Stimulated activated CD4-positive, alpha-beta T cell treated with anti-CD3 and anti-CD28 coated beads, Interleukin-2, amount 100 ng/mL, for 24 hours (primary cell): ENCODE data around the gene DNAL1.
"Not testable (repeated sequence)": the region's sequence is repeated elsewhere in the genome, so short reads cannot be mapped to it uniquely, and the experiment has no call there.

Experiments used
- DNase-seq, 2 donors: peaks; one replicate each; pipeline ENCODE4 v3.0.0-alpha.2; 2020

Gene DNAL1

DNA sequence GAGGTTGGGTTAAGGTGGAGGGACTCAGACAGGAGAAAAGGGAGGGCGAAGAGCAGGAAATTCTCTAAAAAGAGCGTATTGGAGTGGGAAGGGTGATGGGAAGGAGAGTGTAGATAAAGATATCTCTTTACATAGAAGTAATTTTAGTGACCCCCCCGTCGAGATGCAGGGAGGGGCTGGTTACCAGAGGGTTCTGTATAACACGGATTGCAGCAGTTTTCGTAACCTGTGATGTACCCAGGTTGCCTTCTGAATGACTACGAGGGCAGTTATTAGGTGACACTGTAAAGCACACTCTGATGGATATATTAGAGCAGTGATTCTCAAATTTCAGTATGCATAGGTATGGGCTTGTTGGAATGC lies 443 bp downstream of the DNAL1 start:
- DNase-seq: no peak

DNA sequence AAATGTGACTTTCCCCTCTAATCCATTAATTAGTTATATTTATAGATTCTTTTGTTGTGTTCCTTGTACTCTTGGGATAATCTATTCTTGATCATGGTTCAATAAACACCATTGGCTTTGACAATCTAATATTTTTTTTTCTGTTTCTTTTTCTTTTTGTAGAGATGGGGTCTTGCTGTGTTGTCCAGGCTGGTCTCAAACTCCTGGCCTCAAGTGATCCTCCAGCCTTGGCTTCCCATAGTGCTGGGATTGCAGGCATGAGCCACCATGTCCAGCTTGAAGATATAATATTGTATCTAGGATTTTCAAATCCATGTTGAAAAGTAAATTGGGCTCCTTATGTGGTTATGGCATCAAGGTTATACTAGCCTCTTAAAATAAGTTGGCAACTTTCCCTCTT lies 6.2 kb downstream of the DNAL1 start:
- no peak for DNase-seq

DNA sequence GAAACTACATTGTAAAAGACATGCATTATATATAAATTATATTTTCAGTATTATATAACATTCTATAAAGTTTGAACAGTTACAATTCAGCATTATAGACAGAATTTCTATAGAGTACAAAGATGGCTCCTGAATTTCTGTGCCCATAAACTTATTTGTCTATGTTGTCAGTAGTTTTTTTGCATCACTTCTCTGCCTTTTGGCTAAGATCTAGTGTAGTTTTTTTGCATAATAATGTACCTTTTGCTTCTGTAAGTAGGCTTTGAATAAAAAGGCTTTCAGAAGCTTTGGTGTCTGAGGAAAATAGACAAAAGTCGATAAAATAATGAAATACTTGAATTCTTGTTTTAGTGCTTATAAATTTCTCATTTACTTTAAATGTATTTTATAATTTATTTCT lies 11.1 kb downstream of the DNAL1 start:
- DNase-seq: no peak

DNA sequence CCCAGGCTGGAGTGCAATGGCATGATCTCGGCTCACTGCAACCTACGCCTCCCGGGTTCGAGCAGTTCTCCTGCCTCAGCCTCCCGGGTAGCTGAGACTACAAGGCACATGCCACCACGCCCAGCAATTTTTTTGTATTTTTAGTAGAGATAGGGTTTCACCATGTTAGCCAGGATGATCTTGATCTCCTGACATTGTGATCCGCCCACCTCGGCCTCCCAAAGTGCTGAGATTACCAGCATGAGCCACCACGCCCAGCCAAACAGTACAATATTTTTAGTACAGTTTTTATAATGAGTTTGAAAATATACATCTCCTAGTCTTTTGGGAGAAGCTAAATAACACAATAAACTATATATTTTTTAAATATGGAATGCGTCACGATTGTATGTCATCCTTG lies 14.4 kb downstream of the DNAL1 start:
- DNase-seq: not testable (repeated sequence)

DNA sequence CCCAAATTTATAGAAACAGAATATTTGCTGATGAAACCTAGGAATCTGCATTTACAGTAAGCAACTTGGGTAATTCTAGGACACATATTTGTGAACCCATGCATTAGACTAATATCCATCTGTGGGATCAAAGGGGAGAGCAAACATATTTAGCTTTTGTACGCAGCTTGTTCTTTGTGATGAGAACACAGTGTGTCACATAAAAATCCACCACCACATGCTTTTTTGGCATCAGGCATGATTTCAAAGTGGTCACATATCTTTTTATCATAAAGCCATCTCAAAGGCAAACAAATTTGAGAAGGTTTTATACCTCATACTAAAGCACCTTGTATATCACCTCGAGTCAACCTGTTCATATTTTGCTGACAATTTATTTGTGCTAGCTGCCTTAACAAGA lies 15.7 kb downstream of the DNAL1 start:
- no peak for DNase-seq

DNA sequence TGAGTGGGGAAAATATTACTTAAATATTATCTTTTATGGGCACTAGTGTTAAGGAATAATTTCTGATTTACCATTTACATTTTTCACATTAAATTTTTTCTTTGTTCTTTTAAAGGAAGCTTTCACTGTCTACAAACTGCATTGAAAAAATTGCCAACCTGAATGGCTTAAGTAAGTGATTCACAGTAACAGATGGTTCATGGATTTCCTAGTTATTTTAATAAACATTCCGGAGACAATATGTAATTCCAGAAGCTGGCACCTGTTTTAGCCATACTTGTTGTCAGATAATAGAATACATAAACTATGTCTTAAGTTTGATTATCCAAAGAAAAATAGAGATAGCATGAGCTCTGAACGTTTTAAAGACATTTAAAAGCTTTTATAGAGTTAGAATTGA lies 17.1 kb downstream of the DNAL1 start:
- DNase-seq: no peak

DNA sequence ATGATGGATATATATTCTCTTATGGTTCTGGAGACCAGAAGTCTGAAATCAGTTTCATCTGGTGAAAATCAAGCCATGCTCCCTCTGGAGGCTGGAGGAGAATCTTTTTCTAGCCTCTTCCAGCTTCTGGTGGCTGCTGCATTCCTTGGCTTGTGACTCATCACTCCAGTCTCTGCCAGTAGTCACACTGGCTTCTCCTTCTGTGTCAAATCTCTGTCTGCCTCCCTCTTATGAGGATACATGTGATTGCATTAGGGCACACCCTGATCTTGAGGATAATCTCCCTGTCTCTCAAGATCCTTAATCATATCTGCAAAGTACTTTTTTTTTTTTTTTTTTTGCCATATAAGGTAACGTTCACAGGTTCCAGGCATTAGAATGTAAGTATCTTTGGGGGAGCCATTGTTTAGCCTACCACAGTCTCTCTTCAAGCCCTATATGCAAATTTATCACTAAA lies 17.7 kb downstream of the DNAL1 start:
- no peak for DNase-seq

DNA sequence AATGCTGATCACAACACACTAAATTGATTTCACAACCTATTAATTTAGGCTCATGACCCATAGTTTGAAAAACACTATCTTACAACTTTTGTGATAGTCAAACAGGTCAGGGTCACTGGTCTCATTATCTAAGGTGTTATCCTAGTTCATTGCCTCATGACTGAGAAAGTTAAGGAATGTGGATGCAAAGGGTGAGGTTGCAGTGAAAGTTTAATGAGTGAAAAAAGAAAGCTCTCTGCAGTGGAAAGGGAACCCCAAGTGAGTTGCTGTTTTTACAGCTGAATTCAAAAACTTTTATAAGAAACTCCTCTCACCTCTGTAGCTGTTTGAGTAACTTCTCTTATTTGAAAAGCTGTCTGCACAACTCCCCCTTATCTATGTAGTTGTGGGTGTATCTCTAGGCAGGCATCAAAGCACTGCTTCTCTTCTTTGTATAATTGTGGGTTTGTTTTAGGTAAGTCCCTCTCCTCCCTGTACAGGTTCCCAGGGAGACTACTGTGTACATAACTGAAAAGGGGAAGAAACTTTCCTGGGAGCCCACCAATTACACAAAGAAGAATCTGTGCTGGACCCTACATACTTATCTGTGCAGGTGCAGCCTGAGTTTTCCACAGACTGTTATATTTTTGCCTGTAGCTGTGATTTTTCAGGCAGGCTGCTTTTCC lies 18.9 kb downstream of the DNAL1 start:
- no peak for DNase-seq

DNA sequence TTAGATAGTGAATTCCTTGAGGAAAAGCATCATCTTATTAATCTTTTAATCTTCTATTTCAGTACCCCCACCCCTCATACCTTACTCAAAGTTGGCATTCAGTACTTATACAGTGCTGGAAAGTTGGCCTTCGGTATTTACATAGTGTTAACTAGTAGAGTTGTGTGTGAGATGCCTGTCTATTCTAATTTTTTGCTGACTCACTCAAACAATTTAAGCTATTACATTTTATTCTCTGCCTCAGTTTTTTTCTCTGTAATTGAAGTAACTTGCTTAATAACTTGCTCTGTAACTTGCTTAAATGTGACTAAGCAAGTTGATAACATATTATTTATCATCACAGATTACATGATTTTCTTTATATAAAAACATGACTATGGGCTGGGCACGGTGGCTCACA lies 20.3 kb downstream of the DNAL1 start:
- no peak for DNase-seq

DNA sequence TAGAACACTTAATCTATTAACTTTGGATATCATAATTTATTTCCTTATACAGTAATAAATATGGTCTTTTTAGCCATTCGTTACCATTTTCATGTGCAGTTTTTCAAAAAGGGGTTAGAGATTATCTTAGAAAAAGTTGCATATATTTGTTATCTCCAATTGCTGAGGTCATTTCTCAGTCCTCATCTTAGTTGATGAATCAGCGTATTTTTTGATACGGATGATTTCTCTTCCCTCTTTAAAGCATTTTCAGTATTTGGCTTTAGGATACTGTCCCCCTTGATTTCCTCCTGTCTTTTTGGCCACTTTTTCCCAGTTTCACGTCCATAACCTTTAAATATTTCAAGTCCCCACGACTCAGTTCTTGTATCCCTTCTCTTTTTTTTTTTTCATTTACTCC lies 21.8 kb downstream of the DNAL1 start:
- no peak for DNase-seq

DNA sequence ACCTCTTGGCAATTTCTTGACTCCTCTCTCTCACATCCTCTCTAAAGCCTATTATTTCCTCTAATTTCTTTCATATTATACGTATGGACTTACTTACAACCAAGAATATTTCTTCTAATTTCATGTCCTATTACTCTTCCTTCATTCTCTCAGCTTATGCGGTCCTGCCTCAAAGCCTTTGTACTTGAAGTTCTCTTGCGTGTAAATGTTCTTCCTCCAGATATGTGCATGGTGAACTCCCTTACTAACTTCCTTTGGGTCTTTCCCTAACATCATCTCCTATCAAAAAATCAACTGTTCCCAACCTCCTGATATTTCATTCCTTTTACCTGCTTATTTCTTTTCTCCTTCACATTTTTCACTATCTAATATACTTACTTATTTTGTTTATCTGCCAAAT lies 23.1 kb downstream of the DNAL1 start:
- no peak for DNase-seq

DNA sequence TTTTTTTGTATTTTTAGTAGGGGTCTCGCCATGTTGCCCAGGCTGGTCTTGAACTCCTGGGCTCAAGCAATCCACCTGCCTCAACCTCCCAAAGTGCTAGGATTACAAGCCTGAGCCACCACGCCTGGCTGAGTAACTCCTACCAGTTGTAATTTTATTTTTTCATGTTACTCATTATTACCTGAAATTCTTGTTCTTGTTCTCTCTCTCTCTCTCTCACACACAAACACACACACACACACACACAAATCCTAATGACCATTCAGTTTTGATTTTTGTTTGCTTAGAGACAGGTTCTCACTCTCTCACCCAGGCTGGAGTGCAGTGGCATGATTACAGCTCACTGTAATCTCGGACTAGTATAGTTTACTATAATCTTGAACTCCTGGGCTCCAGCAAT lies 30.2 kb downstream of the DNAL1 start:
- DNase-seq: no peak

DNA sequence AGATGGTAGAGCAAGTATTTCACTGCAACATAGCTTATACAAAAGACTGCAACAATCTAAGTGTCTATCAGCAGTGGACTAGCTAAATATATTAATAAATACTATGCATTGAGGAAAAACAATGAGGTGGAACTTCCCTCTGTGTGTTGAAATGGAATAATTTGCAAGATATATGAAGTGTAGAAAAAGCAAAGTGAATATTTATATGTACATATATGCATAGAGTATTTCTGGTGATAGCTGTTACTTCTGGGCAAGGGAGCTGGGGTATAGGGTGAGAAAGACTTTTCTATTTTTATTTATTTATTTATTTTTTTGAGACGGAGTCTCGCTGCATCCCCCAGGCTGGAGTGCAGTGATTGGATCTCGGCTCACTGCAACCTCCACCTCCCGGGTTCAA lies 33.9 kb downstream of the DNAL1 start:
- DNase-seq: no peak

DNA sequence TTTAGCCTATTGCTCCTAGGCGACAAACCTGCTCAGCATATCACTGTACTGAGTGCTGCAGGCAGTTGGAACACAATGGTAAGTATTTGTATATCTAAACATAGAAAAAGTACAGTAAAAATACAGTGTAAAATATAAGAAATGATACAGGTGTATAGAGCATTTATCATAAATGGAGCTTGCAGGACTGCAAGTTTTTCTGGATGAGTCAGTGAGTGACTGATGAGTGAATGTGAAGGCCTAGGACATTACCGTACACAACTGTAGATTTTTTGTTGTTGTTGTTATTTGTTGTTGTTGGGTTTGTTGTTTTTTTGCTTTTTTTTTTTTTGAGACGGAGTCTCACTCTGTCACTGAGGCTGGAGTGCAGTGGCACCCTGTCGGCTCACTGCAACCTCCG lies 36.0 kb downstream of the DNAL1 start:
- DNase-seq: no peak

DNA sequence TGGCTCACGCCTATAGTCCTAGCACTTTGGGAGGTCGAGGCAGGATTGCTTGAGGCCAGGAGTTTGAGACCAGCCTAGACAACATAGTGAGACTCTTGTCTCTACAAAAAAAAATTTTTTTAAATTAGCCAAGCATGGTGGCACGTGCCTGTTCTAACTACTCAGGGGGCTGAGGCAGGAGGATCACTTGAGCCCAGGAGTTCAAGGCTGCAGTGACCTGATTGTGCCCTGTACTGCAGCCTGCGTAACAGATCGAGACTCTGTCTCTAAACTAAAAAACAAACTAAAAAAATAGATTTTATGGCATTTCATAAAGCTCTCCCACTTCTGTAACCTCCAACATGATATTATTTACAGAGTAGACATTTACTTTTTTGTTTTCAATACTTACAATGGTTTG lies 39.8 kb downstream of the DNAL1 start:
- DNase-seq: no peak

DNA sequence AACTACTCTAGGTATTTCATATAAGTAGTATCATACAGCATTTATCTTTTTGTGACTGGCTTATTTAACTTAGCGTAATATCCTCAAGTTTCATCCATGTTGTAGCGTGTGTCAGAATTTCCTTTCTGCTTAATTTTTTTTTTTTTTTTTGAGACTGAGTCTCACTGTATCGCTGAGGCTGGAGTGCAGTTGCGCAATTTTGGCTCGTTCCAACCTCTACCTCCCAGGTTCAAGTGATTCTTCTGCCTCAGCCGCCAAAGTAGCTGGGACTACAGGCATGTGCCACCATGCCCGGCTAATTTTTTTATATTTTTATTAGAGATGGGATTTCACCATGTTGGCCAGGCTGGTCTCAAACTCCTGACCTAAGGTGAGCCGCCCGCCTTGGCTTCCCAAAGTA lies 40.5 kb downstream of the DNAL1 start:
- no peak for DNase-seq

DNA sequence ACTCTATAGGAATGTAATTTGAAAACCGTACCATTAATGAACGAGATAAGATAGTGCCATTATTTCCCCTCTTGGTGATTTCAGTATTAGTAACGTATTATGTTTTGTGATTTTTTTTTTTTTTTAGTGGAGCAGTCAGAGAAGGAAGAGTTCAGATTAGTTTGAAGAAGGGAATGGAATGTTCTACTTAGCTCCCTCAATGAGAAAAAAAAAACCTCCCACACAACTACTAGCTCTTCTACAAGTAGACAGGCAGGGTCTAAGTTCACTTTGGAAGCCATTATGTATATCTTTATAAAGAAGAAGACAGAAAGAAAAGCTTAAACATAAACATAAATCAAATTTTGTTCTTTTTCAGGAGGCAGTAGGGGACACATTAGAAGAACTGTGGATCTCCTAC lies 42.1 kb downstream of the DNAL1 start:
- no peak for DNase-seq

DNA sequence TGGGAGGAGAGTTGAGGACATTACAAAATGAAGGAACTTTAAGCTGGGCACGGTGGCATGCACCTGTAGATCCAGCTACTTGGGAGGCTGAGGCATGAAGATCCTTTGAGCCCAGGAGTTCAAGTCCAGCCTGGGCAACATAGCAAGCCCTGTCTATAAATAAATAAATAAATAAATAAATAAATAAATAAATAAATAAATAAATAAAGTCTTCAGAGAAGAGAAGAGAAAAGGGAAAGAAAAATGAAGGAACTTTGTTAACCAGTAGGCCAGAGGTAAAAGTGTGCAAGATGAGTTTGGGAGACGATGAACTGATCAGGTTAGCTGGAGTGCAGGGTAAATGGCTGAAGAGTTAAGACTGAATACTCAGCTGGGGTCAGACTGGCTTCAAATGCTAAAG lies 49.3 kb downstream of the DNAL1 start:
- DNase-seq: no peak

DNA sequence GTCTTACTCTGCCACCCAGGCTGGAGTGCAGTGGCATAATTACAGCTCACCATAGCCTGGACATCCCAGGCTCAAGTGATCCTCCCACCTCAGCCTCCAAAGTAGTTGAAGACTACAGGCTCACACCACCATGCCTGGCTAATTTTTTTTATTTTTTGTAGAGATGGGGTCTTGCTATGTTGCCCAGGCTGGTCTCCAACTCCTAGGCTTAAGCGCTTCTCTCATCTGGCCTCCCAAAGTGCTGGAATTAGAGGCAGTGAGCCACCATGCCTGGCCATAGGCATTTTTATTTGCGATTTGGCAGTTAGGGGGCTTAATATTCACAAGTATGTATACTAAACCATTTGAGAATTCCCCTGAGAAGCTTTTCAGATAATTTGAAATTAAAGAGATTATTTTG lies 50.3 kb downstream of the DNAL1 start:
- DNase-seq: no peak

DNA sequence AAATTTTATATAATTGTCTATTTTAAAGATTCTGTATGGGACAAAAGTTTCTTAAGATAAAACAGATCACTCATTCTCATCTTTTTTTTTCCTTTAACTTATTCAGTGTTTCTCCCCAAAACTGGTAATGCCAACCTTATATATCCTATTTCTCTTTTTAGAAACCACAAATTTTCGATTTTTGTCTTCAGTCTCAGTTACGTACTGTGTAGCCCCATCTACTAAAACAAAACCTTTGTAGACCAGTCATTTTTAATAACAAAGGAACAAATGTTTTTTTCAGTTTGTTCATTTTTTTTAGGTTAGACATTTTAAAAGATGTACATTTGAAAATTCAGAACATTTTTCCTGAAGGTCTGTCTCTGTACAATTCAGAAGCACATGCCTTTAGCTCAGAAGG lies 51.2 kb downstream of the DNAL1 start:
- no peak for DNase-seq

DNA sequence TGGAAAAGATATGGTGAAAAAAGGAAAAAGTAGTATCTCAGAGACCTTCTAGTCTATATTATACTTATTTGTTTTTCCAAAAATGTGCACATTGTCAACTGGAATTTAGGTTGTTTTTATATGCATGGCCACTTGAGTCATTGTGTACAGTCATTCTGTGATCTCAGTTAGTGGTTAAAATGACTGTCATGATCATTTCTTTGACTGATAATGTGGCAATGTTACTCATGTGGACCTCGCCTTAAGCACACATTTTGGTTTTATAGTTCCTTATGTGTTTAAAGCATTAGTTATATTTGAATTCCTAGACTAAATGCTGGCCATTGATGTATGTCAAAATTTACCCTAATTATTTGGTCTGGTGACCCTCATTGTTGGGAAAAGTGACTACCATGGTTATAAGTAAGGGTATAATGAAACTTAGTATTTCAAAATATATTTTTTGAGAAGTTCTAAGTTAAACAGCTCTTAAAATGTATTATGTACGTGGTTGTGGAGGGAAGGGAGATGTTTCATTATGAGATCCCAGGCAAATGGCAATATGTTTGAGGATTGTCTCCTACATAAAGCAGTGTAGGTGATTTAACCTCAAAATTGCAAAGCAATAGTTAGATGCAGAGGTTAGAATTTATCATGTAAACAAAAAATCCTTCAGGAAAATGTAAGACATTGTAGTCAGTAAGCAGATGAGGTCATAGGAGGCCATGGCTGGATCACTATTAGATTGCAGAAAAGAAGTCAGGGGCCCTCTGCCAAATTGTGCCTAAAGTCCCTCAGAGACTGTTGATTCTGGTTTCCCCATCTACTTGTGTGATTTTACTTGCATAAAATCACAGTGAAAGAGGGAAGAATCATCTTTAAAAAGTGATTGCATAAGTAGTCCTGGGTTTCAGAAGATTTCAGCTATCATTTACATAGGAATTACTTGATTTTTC lies 51.9 kb downstream of the DNAL1 start:
- no peak for DNase-seq

DNA sequence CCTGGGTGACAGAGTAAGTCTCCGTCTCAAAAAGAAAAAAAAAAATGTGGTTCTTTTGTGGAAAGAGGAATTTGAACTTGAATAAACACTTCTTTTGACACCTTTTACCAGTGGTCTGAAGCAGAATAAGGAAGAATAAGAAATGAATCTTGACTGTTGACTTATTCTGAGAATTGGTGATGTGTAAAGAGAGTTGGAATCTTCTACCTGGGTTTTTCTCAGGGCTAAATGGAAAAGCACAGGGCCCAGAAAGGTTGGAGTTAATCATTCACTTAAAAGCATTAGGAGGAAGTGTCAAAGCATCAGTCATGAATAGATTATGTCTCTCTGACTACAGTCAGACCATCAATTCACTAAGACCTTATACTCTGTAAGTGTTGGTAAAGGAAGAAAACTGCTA lies 55.5 kb downstream of the DNAL1 start:
- no peak for DNase-seq

DNA sequence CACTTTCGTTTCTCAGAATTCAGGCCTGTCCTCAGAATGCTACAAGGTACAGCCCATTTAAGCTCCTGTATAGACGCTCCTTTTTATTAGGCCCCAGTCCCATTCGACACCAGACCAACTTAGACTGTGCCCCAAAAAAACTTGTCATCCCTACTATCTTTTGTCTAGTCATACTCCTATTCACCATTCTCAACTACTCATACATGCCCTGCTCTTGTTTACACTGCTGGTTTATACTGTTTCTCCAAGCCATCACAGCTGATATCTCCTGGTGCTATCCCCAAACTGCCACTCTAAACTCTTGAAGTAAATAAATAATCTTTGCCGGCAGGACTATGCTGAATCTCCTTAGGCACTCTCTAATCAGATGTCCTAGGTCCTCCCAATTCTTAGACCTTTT lies 63.3 kb downstream of the DNAL1 start:
- not testable (repeated sequence) for DNase-seq

DNA sequence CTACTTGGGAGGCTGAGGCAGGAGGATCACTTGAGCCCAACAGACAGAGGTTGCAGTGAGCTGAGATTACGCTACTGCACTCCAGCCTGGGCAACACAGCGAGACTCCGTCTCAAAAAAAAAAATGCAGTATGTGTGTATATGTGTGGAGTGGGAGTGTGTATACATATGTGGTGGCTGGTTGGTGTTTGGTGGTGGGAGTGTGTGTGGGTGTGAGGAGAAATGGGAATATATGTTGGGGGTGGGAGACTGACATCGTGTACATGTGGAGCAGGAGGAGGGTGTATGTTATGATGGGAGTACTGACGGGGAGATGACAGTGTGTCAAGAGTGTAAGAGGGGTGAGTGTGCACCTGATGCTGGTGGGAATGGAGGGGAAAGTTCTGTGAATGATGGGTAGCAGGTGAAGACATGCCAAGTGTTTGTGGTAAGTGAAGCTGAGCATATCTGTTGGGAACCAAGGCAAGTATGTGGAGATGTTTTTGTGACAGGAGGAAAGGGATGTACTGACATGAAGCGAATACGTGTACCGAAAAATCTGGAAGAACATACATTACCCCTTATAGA lies 65.2 kb downstream of the DNAL1 start:
- DNase-seq: no peak
